Psoas muscle (tissue), 8 donors: Measurements from ENCODE around the gene CNOT4. TPM values are rescaled to one million over a fixed set of nuclear protein-coding genes. Genes with fewer than 3 reads are reported as not detected.

ENCODE experiments used
- ATAC-seq, 4 donors: fragments of 200-7000 bp; cut with Tn5 transposase; one replicate each; pipeline ENCODE4 v1.9.1; 2020; ENCODE audit warnings: moderate library complexity in 3 of 4, mild to moderate bottlenecking in 2 of 4
- DNase-seq, 2 donors: peaks; one replicate each; pipeline ENCODE4 v3.0.0-alpha.2; 2020
- H3K27ac ChIP-seq: fragments of 200-600 bp; one replicate; pipeline ENCODE4 v1.8.0; 2022
- H3K27me3 ChIP-seq, 3 donors: fragments of 200-600 bp in 1 of 3; one replicate each; pipeline versions ENCODE4 v1.6.1 to v1.8.0; 2013 to 2022; ENCODE audit warnings: low read length in 2 of 3, mild to moderate bottlenecking in 2 of 3, moderate library complexity in 1 of 3; ENCODE audit not compliant: insufficient read depth in 3 of 3
- H3K36me3 ChIP-seq, 2 donors: fragments of 200-600 bp in 1 of 2; one replicate each; pipeline versions ENCODE4 v1.6.1 to v1.8.0; 2013 to 2022; ENCODE audit warnings: low read depth in 1 of 2, mild to moderate bottlenecking in 1 of 2, moderate library complexity in 1 of 2; ENCODE audit not compliant: insufficient read depth in 1 of 2
- H3K4me1 ChIP-seq: fragments of 200-600 bp; one replicate; pipeline ENCODE4 v1.8.0; 2022
- H3K4me3 ChIP-seq: fragments of 200-600 bp; one replicate; pipeline ENCODE4 v1.8.0; 2022; ENCODE audit warnings: mild to moderate bottlenecking
- H3K9me3 ChIP-seq: fragments of 200-600 bp; one replicate; pipeline ENCODE4 v1.8.0; 2022
- CTCF ChIP-seq: fragments of 200-600 bp; IDR thresholded peaks from one replicate; pipeline ENCODE4 v1.8.0; 2022; ENCODE audit warnings: antibody characterized with exemption
- WGBS, 3 donors: extraction: QIAGEN DNeasy Blood & Tissue Kit; methylation state at CpG; one replicate each; pipeline versions ENCODE4 v1.1.6 to v1.1.7; 2013; 5-methylcytosine and 5-hydroxymethylcytosine counted together
- intact Hi-C, 2 donors: fragments of 100-400 bp; cut with DNase I; formaldehyde crosslinking; loops; one replicate each; pipeline versions ENCODE4 v1.11.0 to v1.14.2; 2022
- polyA plus RNA-seq, 3 donors: library from polyadenylated mRNA; stranded (reverse); fragments of 200-250 nt; gene quantifications; one replicate each; pipeline ENCODE4 v1.2.3, GENCODE V29; 2013
- total RNA-seq, 4 donors: library from RNA; stranded (reverse); fragmentation: NEBNext Ultra II Directional in 2 of 4; extraction: Animal tissue kit (Norgen Biotek cat#: 25700) in 2 of 4; gene quantifications; one replicate each; pipeline versions ENCODE4 v1.2.1 to v1.2.4, GENCODE V29; 2021 to 2023
- donor health status: healthy with polysubstance abuse.
- donor health status: DM: no; HTN: no; CAD: no; lungs with moderate emphysema.
- donor health status: Bipolar disorder and iron deficiency.
- donor health status: healthy.
- donor health status: DM: yes; HTN: yes; CAD: no.
- donor health status: DM: no; HTN: no; CAD: no.
- donor health status: DM: no; HTN: no; CAD: no.
- donor health status: DM: yes; HTN: yes; CAD: no.

The CNOT4 gene
- total and polyA plus RNA-seq, 7 donors, result 8.3 to 43.7 (median 27.6) TPM

DNA sequence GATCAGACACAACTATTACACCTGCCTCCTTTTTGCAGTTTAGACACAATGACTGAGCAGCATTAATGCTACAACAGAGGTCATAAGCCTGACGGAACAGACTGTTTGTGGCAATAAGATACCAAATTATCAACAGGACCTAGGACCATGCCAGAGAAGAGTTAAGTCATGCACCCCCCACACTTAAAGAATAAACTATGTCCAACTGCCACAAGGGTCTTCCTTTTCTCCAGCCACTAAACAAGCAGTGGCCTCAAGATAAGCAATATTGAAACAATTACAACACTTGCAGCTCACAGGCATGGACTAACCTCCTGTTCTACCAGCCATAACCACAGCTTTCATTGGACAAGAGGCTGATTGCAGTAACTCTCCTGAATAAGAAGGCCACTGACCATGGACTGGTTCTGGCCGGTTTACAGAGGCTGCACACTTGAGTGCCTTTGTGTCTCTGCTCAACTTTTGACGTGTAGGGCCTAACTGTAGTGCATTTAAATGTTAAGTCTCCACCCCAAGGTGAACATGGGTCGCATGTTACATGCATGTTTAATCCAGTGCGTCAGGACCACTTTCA is 171.8 kb downstream of the CNOT4 start:
- no peak for ATAC-seq
- Histone ChIP-seq H3K27me3 (no peaks in the 10 kb centered on the region), H3K9me3 (no peaks in the 10 kb centered on the region), H3K4me3 (no peak overlapping the region), H3K4me1 (no peaks in the 10 kb centered on the region), H3K27ac (no peak overlapping the region), H3K36me3 (no peaks in the 10 kb centered on the region)
- intact Hi-C loops, result loop anchor here in 1 of 2 donors (5.0 kb wide), 1 partner anchor 56 kb away; no protein-coding TSS in a partner anchor
- no peak for DNase-seq
- WGBS, 3 donors, result 88 to 94% (median 92%) methylated on average over 5 of the region's 5 CpGs
- TF ChIP-seq CTCF, result no peak

- no peaks in the 10 kb centered on the region for H3K27me3 ChIP-seq
- H3K36me3 ChIP-seq, result no peaks in the 10 kb centered on the region
- H3K9me3 ChIP-seq, result no peaks in the 10 kb centered on the region
- no peak for ATAC-seq
- 92% methylated on average over 5 of the region's 5 CpGs for WGBS, 3 donors
- TF ChIP-seq CTCF, result no peak
- no peak for DNase-seq
- no peak overlapping the region for H3K4me3 ChIP-seq
- no peak overlapping the region for H3K27ac ChIP-seq
- H3K4me1 ChIP-seq, result no peaks in the 10 kb centered on the region
- intact Hi-C loops, result loop anchor here in 1 of 2 donors (5.0 kb wide), 1 partner anchor 55 kb away; no protein-coding TSS in a partner anchor
Observed at GRCh38 chr7:135337506-135337905, 172.4 kb downstream of the CNOT4 start.

DNA sequence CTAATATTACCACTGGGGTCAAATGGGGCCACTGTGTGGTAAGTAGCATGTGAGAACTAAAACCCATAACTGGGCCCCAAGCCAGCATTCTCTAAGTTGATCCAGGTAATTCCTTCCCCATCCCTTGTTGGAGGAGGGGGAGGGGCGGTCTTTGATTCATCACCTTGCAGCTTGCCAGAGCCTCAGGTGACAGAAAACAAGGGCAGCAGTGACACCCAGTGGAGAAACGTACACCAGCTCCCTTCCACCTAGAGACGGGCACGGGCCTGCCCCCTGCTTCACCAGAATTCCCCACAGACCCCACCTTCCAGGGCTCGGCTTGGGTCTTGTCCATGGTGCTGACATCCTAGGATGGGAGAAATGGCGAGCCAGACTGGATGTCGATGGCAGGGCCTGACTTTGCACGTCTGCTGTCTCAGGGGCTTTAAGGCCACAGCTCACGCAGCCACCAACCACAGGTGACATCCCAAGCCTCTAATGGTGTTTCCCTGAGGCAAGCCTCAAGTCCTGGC is 174.2 kb downstream of the CNOT4 start:
- Histone ChIP-seq H3K4me3 (no peak overlapping the region), H3K27ac (no peak overlapping the region), H3K9me3 (no peaks in the 10 kb centered on the region), H3K4me1 (no peaks in the 10 kb centered on the region), H3K27me3 (no peaks in the 10 kb centered on the region), H3K36me3 (no peaks in the 10 kb centered on the region)
- 15 to 19% (median 17%) methylated on average over 9 of the region's 9 CpGs for WGBS, 3 donors
- intact Hi-C loops, result loop anchor here (1.0 to 5.0 kb wide), 2 partner anchors 53 to 54 kb away; no protein-coding TSS in a partner anchor
- ATAC-seq (peak; percentile 85 to 96 (median 94)), DNase-seq (peak; percentile 27 to 64)
- TF ChIP-seq CTCF, result peak; percentile 60

GRCh38 chr7:135334830-135335543 is 174.9 kb downstream of the CNOT4 start:
- Histone ChIP-seq H3K9me3 (no peaks in the 10 kb centered on the region), H3K36me3 (no peaks in the 10 kb centered on the region), H3K27ac (no peak overlapping the region), H3K27me3 (no peaks in the 10 kb centered on the region), H3K4me3 (no peak overlapping the region), H3K4me1 (no peaks in the 10 kb centered on the region)
- no peak for TF ChIP-seq CTCF
- ATAC-seq (peak in 3 of 4 donors; percentile 23 to 63 (median 26)), DNase-seq (no peak)
- WGBS, 3 donors, result 40 to 62% (median 46%) methylated on average over 10 of the region's 10 CpGs
- intact Hi-C loops, result loop anchor here (1.0 to 5.0 kb wide), 2 partner anchors 53 to 54 kb away; no protein-coding TSS in a partner anchor
